Left lung (tissue), 10 donors: ENCODE measurements around the gene SLC38A3. TPM values are rescaled to one million over a fixed set of nuclear protein-coding genes. Genes with fewer than 3 reads are reported as not detected.

Experiments
- ATAC-seq: fragments of 200-7000 bp; cut with Tn5 transposase; one replicate; pipeline ENCODE4 v1.9.1; 2020; ENCODE audit warnings: moderate library complexity
- DNase-seq, 4 donors: peaks; one replicate each; pipeline ENCODE4 v3.0.0-alpha.2; 2013 to 2020
- H3K27ac ChIP-seq, 2 donors: fragments of 200-600 bp; sonication (generic) in 1 of 2; one replicate each; pipeline versions ENCODE4 v1.5.0 to v1.8.0; 2020 to 2021
- H3K27me3 ChIP-seq, 2 donors: fragments of 200-600 bp; sonication (generic) in 1 of 2; one replicate each; pipeline versions ENCODE4 v1.5.0 to v1.8.0; 2020 to 2021
- H3K36me3 ChIP-seq, 2 donors: fragments of 200-600 bp; sonication (generic) in 1 of 2; one replicate each; pipeline versions ENCODE4 v1.5.0 to v1.8.0; 2020 to 2021
- H3K4me1 ChIP-seq, 2 donors: fragments of 200-600 bp; one replicate each; pipeline ENCODE4 v1.8.0; 2021
- H3K4me3 ChIP-seq, 2 donors: fragments of 200-600 bp; sonication (generic) in 1 of 2; one replicate each; pipeline versions ENCODE4 v1.5.0 to v1.8.0; 2020 to 2021; ENCODE audit warnings: mild to moderate bottlenecking in 1 of 2
- H3K9me3 ChIP-seq, 2 donors: fragments of 200-600 bp; sonication (generic) in 1 of 2; one replicate each; pipeline versions ENCODE4 v1.5.0 to v1.8.0; 2020 to 2021
- intact Hi-C, 2 donors: fragments of 100-400 bp; cut with DNase I; formaldehyde crosslinking; loops; one replicate each; pipeline versions ENCODE4 v1.11.2 to v1.14.2; 2022
- polyA plus RNA-seq, 6 donors: library from polyadenylated mRNA; unstranded; fragments of 120-200 nt; gene quantifications; one replicate each; pipeline ENCODE4 v1.2.1, GENCODE V29; 2013; ENCODE audit not compliant: insufficient read length in 6 of 6
- total RNA-seq, 2 donors: library from RNA; stranded (reverse); fragmentation: NEBNext Ultra II Directional; extraction: Animal tissue kit (Norgen Biotek cat#: 25700); gene quantifications; one replicate each; pipeline ENCODE4 v1.2.1, GENCODE V29; 2021
- TF ChIP-seq, protein P1 (sequence below), 2 donors: fragments of 200-600 bp; sonication (generic) in 1 of 2; IDR thresholded peaks; one replicate each; pipeline versions ENCODE4 v1.5.0 to v1.8.0; 2021; ENCODE audit warnings: antibody characterized with exemption in 2 of 2
- donor health status: DM: no; HTN: yes; CAD: no.
- donor health status: DM: no; HTN: no; CAD: no.

SLC38A3 gene
- total and polyA plus RNA-seq, 8 donors, result 0.23 to 10.9 (median 7.8) TPM; not detected in 1

DNA sequence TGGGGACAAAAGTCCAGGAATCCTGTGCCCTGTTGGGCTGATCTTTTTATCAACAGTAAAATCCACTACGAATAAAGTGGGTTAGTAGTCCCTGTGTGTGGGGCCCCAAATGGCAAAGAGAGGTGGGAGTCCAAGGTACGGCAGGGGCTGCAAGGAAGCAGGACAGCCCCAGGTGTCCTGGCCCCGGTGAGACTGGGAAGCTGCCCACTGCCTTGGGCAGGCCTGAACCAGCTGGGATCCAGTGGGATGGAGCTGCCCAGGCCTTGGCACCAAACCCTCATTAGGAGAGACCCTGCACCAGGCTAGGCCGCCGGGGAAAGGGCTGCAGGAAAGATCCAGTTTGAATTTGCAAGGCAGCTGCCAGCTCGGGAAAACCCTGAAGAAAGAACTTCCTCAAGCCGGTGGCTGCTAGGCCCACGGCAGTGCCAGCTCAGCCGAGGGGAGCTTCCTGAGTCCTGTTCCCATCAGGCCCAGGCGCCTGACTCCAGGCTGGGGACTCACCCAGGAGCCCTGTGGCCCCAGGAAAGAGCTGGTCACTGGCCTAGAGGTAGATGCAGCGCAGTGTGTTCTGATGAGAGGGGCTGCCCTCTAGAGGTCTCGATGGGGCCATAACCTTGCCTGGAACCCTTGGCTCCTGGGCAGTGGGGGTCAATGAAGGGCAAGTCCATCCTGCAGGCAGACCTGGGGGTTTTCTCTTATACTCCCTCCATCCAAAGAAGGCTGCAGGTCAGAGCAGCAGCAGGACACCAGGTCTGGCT, 16.5 kb downstream of the SLC38A3 start:
- Histone ChIP-seq H3K9me3 (no peaks in the 10 kb centered on the region), H3K27ac (no peak overlapping the region), H3K4me1 (peaks cover 3 to 9% of the 10 kb centered on the region in 2 donors), H3K36me3 (no peaks in the 10 kb centered on the region), H3K4me3 (no peak overlapping the region), H3K27me3 (peaks cover 0 to 13% of the 10 kb centered on the region in 2 donors)
- intact Hi-C loops, result no loop called here
- ATAC-seq (no peak), DNase-seq (no peak)
- TF ChIP-seq, protein P1, sequence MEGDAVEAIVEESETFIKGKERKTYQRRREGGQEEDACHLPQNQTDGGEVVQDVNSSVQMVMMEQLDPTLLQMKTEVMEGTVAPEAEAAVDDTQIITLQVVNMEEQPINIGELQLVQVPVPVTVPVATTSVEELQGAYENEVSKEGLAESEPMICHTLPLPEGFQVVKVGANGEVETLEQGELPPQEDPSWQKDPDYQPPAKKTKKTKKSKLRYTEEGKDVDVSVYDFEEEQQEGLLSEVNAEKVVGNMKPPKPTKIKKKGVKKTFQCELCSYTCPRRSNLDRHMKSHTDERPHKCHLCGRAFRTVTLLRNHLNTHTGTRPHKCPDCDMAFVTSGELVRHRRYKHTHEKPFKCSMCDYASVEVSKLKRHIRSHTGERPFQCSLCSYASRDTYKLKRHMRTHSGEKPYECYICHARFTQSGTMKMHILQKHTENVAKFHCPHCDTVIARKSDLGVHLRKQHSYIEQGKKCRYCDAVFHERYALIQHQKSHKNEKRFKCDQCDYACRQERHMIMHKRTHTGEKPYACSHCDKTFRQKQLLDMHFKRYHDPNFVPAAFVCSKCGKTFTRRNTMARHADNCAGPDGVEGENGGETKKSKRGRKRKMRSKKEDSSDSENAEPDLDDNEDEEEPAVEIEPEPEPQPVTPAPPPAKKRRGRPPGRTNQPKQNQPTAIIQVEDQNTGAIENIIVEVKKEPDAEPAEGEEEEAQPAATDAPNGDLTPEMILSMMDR (IDR thresholded peaks at IDR 0.05), result no peak

DNA sequence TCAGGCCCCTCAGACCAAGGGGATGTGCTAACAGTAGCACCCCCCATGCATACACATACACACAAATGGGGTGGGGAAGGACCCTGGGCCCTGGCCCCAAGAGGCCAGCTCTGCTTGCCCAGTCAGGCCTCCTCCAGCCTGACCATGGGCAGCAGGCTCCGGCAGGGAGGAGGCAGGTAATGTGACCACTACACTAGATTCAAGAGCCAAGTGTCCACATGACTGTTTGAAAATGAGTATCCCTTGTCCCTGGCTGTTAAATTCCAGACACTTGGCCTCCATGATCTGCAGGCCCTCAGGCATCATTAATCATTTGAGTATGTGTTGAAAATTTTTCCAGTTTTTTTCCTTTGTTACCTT, 17.1 kb downstream of the SLC38A3 start:
- TF ChIP-seq, protein P1 (IDR thresholded peaks at IDR 0.05), result no peak
- no peak for DNase-seq
- no peaks in the 10 kb centered on the region for H3K9me3 ChIP-seq
- intact Hi-C loops, result no loop called here
- H3K4me1 ChIP-seq, result peaks cover 8 to 15% of the 10 kb centered on the region in 2 donors
- no peak for ATAC-seq
- peaks cover 0 to 13% of the 10 kb centered on the region in 2 donors for H3K27me3 ChIP-seq
- no peak overlapping the region for H3K27ac ChIP-seq
- no peak overlapping the region for H3K4me3 ChIP-seq
- H3K36me3 ChIP-seq, result no peaks in the 10 kb centered on the region

DNA sequence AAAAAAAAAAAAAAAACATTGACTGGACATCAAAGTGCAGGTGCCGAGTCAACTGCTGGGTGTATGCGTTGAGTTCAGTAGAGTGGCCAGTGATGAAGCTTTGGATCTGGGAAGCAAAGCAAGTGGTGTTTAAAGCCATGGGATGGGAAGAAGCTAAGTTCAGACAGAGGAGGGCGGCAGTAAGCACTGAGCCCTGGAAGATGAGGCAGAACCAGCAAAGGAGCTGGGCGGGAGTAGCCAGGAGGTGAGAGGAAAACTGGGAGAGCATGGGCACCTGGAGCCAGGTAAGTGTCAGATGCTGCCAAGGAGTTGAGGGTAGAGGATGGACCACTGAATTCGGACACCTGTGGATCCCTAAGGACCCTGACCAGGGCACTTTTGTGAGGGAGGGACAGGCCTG, 19.6 kb downstream of the SLC38A3 start:
- H3K9me3 ChIP-seq, result no peaks in the 10 kb centered on the region
- peaks cover 0 to 13% of the 10 kb centered on the region in 2 donors for H3K27me3 ChIP-seq
- H3K4me3 ChIP-seq, result no peak overlapping the region
- H3K4me1 ChIP-seq, result peaks cover 17 to 32% of the 10 kb centered on the region in 2 donors
- DNase-seq (no peak), ATAC-seq (no peak)
- no peaks in the 10 kb centered on the region for H3K36me3 ChIP-seq
- TF ChIP-seq, protein P1 (IDR thresholded peaks at IDR 0.05), result no peak
- intact Hi-C loops, result loop anchor here in 1 of 2 donors (5.0 kb wide), 2 partner anchors 32 to 48 kb away; partner anchors contain the start of gene GNAT1
- no peak overlapping the region for H3K27ac ChIP-seq

DNA sequence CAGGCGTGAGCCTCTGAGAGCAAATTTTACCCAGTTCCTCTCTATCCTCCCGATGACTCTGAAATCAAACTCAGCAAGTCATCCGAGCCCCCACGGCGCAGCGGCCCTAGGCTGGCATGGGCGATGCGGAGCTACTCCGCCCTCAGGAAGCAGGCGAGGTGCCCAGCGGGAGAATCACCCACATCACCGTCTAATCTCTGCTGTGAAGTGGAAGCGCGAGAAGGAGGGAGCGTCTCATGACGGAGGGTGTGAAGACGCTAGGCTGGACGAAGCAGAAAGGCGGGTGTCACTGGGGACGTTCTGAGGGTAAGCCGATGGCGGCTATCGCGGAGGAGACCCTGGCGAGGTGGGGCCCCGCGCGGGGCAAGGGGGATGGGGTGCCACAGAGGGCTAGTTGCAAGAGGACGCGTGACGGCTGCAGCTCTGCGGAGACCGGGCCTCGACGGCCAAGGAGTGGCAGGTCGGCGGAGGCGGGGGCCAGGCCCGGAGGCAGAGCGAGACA, 21.9 kb downstream of the SLC38A3 start:
- H3K9me3 ChIP-seq, result no peaks in the 10 kb centered on the region
- peaks cover 17 to 48% of the 10 kb centered on the region in 2 donors for H3K4me1 ChIP-seq
- peaks cover 0 to 13% of the 10 kb centered on the region in 2 donors for H3K27me3 ChIP-seq
- peak overlapping the region; percentile 69 to 91 for H3K27ac ChIP-seq
- ATAC-seq (peak; percentile 40), DNase-seq (peak in 3 of 4 donors; percentile 48 to 84 (median 49))
- TF ChIP-seq, protein P1 (IDR thresholded peaks at IDR 0.05), result no peak
- H3K4me3 ChIP-seq, result peak overlapping the region; percentile 66 to 72
- H3K36me3 ChIP-seq, result no peaks in the 10 kb centered on the region
- intact Hi-C loops, result loop anchor here in 1 of 2 donors (5.0 kb wide), 2 partner anchors 35 to 45 kb away; partner anchors contain the start of gene GNAT1
